DND-41 (cell line): Measurements from ENCODE around the gene MMP25.

Experiments used
- ATAC-seq: fragments of 200-7000 bp; cut with Tn5 transposase; 3 replicates; pipeline ENCODE4 v1.9.1; 2021; ENCODE audit warnings: low read depth; ENCODE audit not compliant: insufficient read depth
- DNase-seq: peaks from one replicate; pipeline ENCODE4 v3.0.0-alpha.2; 2020
- H2AFZ ChIP-seq: 2 replicates; pipeline ENCODE4 v1.6.0; 2012; ENCODE audit warnings: low read depth, low read length
- H3K27ac ChIP-seq: 2 replicates; pipeline ENCODE4 v1.5.1; 2012; ENCODE audit warnings: low read length, inconsistent platforms
- H3K27me3 ChIP-seq: fragments of 200-600 bp; sonication (generic); 2 replicates; pipeline ENCODE4 v1.6.0; 2012; ENCODE audit warnings: low read length, mild to moderate bottlenecking, inconsistent platforms; ENCODE audit not compliant: insufficient read depth, poor library complexity
- H3K36me3 ChIP-seq: 2 replicates; pipeline ENCODE4 v1.5.1; 2012; ENCODE audit warnings: low read length, inconsistent platforms; ENCODE audit not compliant: insufficient read depth
- H3K4me1 ChIP-seq: 2 replicates; pipeline ENCODE4 v1.5.1; 2012; ENCODE audit warnings: mild to moderate bottlenecking, low read length; ENCODE audit not compliant: insufficient read depth
- H3K4me2 ChIP-seq: 2 replicates; pipeline ENCODE4 v1.6.0; 2012; ENCODE audit warnings: mild to moderate bottlenecking, moderate library complexity, low read length, inconsistent platforms; ENCODE audit not compliant: insufficient read depth
- H3K4me3 ChIP-seq, 2 experiments: fragments of 200-600 bp in 1 of 2; shearing (Covaris generic) in 1 of 2; 2 replicates each; pipeline ENCODE4 v1.5.1; 2012 to 2016; ENCODE audit warnings: inconsistent platforms in 2 of 2, low read length in 2 of 2, mild to moderate bottlenecking in 2 of 2, low read depth in 1 of 2, moderate library complexity in 1 of 2
- H3K79me2 ChIP-seq: 2 replicates; pipeline ENCODE4 v1.6.0; 2012; ENCODE audit warnings: low read length, inconsistent platforms; ENCODE audit not compliant: insufficient read depth
- H3K9ac ChIP-seq: 2 replicates; pipeline ENCODE4 v1.6.0; 2012; ENCODE audit warnings: low read depth, mild to moderate bottlenecking, inconsistent platforms, low read length, moderate library complexity
- H3K9me3 ChIP-seq: 2 replicates; pipeline ENCODE4 v1.5.1; 2012; ENCODE audit warnings: low read length, moderate library complexity, mild to moderate bottlenecking, inconsistent platforms; ENCODE audit not compliant: insufficient read depth, severe bottlenecking
- H4K20me1 ChIP-seq: 2 replicates; pipeline ENCODE4 v1.6.0; 2012; ENCODE audit warnings: low read length; ENCODE audit not compliant: insufficient read depth
- CTCF ChIP-seq: IDR thresholded peaks from 2 replicates; pipeline ENCODE4 v1.5.1; 2012; ENCODE audit warnings: borderline replicate concordance, low read length, moderate library complexity, mild to moderate bottlenecking; ENCODE audit not compliant: poor library complexity, severe bottlenecking; ENCODE audit errors: extremely low read depth
- EZH2 ChIP-seq: IDR thresholded peaks from 3 replicates; pipeline ENCODE4 v1.6.1; 2012; ENCODE audit warnings: borderline replicate concordance, low read depth, mild to moderate bottlenecking, moderate library complexity, low read length, inconsistent platforms; ENCODE audit not compliant: severe bottlenecking

Gene MMP25

DNA sequence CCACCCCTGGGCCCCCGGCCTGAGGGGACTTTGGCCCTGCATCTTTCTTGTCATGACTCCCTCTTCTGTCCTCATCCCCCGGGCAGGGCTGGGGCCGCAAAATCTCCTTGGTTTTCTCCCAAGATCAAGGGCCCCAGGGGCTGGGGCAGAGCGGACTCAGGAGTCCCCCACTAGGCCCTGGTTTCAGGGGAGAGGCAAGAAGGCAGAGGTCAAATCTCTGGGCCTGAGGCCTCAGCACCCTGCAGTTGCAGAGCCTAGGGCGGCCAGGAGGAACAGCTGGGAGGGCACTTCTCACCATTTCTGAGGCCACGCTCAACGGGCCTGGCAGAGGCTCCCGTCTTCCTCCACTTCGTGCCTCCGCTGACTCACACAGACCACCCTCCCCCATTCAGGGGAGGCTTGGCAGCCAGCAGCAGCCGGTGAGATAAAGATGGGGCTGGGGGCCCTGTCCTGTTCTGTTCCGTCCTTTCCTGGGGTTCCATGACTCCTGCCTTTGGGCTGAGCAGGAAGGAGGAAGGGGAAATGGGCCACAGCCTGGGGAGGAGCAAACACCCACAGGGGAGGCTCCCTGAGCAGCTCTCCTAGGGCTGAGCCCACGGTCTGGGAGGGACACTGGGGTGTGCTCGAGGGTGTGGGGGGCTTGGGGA is 40.4 kb downstream of the MMP25 start:
- Histone ChIP-seq H3K36me3 (no peaks in the 10 kb centered on the region), H4K20me1 (no peaks in the 10 kb centered on the region), H3K4me3 (no peak overlapping the region), H3K79me2 (no peaks in the 10 kb centered on the region), H3K9me3 (no peaks in the 10 kb centered on the region), H3K9ac (no peak overlapping the region), H2AFZ (no peak overlapping the region), H3K4me1 (peaks cover 2% of the 10 kb centered on the region; the same call in 1 of the 2 replicates), H3K27ac (peak overlapping the region; percentile 29; the same call in 1 of the 2 replicates), H3K4me2 (no peak overlapping the region), H3K27me3 (no peaks in the 10 kb centered on the region)
- no peak for TF ChIP-seq CTCF
- DNase-seq (no peak), ATAC-seq (no peak)

DNA sequence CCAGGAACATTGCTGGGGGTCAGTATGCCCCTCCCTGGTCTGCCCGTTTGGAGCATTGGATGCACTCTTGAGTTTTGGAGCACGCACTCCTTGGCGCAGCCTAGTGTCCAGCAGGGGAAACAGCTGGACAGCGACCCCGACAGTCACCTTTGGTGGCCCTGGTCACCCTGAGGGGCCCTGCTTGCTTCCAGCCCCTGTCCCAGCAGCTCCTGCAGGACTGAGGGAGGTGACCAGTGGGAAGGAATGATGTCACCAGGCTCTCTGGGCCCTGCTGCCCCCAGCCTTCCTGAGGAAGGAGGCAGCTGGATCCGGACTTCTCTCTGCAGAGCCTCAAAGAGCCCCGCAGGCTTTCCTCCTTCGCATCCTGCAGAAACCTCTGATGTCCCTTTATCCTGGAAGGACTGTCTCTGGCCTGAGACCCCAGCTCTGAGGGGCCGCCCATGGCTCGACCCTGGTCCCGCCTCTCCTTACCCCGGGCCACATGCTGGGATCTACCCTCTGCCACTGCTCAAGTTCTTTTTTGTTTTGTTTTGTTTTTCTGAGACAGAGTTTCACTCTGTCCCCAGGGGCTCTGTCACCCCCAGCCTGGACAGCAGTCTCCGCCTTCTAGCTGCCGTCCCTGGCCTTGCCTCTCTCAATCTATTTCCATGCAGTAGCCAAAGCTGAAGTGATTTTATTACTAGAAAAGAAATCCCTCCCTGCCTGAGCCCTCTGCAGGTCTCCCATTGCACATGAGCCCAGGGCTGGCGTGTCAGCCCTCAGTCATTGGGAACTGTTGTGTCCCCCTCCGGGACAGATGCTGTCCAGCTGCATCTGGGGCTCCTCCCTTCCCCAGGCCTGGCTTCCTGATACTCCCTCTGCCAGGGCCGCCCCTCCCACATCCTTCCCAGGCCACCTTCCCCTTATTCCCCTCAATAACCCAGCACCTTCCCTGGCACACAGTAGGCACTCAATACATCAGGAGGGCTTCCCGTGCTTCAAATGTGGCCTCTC is 41.2 kb downstream of the MMP25 start:
- TF ChIP-seq EZH2 (no peak), CTCF (peak; percentile 33)
- Histone ChIP-seq H4K20me1 (no peaks in the 10 kb centered on the region), H3K36me3 (no peaks in the 10 kb centered on the region), H2AFZ (no peak overlapping the region), H3K4me3 (no peak overlapping the region), H3K9me3 (no peaks in the 10 kb centered on the region), H3K79me2 (no peaks in the 10 kb centered on the region), H3K9ac (no peak overlapping the region), H3K27me3 (no peaks in the 10 kb centered on the region), H3K4me2 (no peak overlapping the region), H3K4me1 (peaks cover 2% of the 10 kb centered on the region; the same call in 1 of the 2 replicates), H3K27ac (peak overlapping the region; percentile 50; the same call in 1 of the 2 replicates)
- DNase-seq (no peak), ATAC-seq (no peak)

GRCh38 chr16:3088450-3088849 is 42.1 kb downstream of the MMP25 start:
- ATAC-seq, result no peak
- Histone ChIP-seq H3K79me2 (no peaks in the 10 kb centered on the region), H3K4me1 (peaks cover 2% of the 10 kb centered on the region; the same call in 1 of the 2 replicates), H3K36me3 (no peaks in the 10 kb centered on the region), H3K4me3 (no peak overlapping the region), H4K20me1 (no peaks in the 10 kb centered on the region), H2AFZ (no peak overlapping the region), H3K9me3 (no peaks in the 10 kb centered on the region), H3K9ac (no peak overlapping the region), H3K27ac (peak overlapping the region; percentile 50; the same call in 1 of the 2 replicates), H3K27me3 (no peaks in the 10 kb centered on the region), H3K4me2 (no peak overlapping the region)
- TF ChIP-seq CTCF (no peak), EZH2 (no peak)
- DNase-seq, result no peak
